ENCODE results near the gene PARP11.
"Not testable (repeated sequence)": the region's sequence is repeated elsewhere in the genome, so short reads cannot be mapped to it uniquely, and the experiment has no call there.

The PARP11 gene

DNA sequence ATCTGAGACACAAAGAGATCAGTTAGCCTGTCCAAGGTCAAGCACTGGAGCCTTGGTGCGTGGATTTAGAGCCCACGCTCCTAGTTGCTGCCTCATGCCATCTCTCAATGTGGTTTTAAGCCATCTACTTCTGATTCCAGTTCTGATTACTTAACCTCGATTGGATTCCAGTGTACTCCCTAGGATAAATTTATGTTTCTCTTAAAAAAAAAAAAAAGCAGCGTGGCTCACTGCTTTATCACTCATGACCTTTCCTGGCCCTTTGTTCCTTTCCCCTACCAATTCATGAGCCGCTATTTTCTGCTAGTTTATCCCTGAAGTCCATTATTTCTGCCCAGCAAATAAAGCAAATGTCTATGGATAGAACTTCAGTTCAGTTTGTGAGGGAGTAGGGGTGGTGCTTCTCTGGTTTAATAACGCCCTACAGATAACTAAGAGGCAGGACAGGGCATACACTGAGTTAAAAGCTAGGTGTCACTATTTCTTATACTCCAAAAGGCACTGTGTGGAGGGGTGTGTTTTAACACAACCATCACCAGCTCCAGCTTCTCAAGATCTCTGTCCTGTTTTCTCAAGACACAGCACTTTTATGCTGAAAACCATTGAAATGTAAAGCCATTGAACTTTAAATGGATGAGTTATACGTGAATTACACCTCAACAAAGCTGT, 9.8 kb upstream of the PARP11 start:
- DNase-seq (ENCODE audit: low read depth) = no peak

DNA sequence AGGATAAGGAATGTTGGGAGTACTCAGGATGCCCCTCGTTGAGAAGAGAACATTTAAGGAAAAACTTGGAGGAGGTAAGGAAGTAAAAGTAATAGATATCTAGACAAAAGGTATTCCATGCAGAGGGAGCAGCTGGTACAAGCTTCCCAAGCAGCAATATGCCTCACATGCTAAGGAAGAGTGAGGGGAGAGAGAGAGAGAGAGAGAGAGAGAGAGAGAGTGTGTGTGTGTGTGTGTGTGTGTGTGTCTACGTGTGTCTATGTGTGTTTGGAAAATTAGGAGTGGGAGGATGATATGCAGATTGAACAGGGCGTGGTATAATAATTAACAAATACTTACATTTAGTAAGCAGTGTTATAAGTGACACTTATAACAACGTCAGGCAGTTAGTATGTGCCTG, 9.2 kb upstream of the PARP11 start:
- no peak for DNase-seq (ENCODE audit: low read depth)

DNA sequence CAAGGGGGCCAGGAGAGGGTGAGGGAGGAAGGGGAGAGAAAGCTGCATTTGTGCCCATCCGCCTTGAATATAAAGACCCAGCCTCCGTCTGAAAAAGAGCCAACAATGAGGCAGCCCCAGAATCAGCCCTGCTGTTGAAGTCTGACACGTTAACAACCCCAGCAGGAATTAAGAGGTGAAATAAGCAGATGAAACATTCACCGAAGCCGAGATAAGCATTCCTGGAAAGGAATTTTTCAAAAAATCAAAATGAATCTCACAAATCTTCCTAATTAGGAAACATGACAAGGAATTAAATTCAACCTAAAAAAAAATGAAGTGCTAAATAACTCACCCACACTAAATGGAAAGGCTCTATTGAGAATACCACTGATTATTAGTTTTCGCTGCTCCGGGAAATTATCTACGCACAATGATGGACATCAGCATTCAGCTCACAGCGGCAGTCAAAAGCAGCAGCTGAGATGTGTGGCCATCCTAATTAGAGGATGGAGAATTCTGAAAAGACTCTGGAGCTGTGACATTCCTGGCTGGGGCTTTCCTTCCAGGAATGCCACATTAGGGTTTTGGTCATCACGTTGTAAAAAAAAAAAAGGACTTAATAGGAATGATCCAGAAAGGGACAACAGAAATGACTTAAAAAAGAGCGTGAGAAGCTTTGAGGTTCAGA, 8.2 kb upstream of the PARP11 start:
- DNase-seq (ENCODE audit: low read depth) = no peak

DNA sequence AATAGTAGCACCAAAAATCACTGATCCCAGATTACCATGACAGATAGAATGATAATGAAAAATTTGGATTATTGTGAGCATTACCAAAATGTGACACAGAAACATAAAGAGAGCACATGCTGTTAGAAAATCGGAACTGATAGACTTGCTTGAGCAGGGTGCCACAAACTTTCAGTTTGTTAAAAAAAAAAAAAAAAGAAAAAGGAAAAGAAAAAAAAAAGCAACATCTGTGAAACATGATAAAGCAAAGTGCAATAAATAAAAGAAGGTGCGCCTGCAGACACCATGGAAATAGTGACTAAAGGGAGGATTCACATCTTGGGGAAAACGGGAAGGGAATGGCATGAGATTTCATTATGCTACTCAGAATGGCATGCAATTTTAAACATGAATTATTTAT, 6.6 kb upstream of the PARP11 start:
- no peak for DNase-seq (ENCODE audit: low read depth)

DNA sequence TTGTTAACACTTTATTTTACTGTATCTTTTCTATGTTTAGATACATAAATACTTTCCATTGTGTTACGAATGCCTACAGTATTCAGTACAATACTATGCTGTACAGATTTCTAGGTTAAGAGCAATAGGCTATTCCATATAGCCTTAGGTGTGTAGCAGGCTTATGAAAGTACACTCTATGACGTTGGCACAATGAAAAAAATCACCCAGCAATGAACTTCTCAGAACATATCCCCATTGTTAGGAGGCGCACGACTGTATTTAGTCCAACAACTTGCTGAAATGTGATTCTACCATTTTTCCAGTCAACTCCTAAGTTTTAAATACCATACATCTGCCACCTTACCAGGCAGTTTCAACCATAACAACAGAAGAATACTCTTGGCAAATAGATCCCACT, 1.8 kb downstream of the PARP11 start:
- DNase-seq (ENCODE audit: low read depth) = no peak

DNA sequence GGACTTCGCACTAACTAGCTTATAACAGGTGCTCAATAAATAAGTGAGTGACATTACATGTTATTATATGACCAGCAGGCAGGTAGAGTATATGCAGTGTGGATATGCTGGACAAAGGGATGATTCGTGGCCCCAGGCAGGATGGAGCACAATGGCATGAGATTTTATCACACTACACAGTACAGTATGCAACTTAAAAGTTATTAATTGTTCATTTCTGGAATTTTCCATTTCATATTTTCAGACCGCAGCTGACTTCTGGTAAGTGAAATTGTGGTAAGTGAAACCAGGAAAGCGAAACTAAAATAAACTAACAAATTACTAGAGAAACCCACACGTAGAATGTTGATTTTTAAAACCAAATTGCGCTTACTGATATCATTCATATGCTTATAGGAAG, 3.3 kb downstream of the PARP11 start:
- no peak for DNase-seq (ENCODE audit: low read depth)

DNA sequence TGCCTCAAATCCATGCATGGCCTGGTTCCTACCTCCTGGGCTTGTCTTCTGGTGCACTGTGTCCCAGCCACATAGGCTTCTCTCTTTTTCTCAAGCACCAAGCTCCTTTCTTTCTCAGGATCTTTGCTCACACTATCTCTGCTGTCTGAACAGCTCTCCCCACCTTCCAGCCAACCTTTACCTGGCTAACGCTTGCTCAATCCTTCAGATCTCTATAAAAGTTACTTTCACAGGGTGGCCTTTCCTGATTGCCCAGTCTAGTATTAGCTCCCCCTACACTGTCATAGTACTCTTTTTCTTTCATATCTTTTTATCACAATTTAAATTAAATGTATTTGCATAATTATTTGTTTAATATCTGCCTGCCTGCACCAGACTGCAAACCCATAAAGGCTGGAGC, 3.8 kb downstream of the PARP11 start:
- no peak for DNase-seq (ENCODE audit: low read depth)

DNA sequence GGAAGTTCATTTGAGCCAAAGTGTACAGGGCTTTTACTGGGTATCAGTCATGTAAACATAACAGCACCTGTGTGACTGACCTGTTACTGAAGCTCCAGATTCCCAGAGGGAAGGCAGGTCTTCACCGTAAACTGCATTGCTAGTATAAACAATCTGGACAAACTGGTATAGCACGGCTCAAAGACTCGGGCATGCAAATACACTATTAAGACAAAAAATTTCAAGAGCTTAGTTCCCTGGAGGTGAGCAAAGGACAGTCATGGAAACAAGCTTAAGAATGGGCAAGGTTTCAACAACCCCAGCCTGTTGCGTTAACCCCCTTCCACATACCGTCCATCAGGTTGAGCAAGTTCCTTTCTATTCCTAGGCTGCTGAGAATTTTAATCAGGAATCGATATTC, 9.4 kb downstream of the PARP11 start:
- no peak for DNase-seq (ENCODE audit: low read depth)

DNA sequence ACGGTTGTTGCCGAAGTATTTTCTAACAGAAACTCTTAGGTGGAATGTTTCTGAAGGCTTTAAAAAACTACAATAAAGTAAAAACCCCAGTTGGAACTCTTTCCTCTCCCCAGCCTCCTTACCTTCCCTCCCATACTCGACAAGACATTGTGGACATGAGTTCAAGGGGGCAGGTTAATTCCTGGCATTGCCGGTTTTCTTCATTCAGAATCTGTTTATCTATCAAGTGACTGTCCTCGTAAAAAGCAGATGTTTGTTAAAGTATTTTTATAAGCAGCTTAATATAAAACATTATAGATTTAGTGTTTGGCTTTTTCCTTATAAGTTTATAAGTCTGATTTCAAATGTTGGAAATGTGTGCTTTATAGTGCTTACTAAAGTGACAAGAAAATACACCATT, 30.7 kb downstream of the PARP11 start:
- DNase-seq (ENCODE audit: low read depth) = no peak

DNA sequence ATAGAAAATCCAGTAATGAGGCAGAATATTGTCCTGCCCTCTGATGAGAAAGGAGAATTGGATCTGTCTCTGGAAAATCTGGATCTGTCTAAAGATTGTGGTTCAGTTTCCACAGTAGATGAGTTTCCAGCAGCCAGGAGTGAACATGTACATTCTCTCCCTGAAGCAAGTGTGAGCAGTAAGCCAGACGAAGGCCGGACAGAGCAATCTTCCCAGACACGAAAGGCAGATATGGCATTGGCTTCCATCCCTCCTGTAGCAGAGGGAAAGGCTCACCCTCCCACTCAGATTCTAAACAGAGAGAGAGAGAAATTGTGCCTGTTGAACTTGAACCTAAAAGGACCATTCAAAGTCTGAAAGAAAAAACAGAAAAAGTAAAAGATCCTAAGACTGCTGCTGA, 31.4 kb downstream of the PARP11 start:
- no peak for DNase-seq (ENCODE audit: low read depth)

DNA sequence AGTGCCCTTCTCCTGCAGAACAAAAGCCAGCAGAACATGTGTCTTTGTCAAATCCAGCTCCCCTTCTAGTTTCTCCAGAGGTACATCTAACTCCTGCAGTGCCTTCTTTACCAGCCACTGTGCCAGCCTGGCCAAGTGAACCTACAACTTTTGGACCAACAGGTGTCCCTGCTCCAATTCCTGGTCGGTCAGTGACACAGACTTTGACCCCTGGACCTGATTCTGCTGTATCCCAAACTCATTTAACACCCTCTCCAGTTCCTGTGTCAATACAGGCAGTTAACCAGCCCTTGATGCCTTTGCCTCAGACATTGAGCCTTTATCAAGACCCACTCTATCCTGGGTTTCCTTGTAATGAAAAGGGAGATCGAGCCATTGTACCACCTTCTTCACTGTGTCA, 32.4 kb downstream of the PARP11 start:
- not testable (repeated sequence) for DNase-seq (ENCODE audit: low read depth)

DNA sequence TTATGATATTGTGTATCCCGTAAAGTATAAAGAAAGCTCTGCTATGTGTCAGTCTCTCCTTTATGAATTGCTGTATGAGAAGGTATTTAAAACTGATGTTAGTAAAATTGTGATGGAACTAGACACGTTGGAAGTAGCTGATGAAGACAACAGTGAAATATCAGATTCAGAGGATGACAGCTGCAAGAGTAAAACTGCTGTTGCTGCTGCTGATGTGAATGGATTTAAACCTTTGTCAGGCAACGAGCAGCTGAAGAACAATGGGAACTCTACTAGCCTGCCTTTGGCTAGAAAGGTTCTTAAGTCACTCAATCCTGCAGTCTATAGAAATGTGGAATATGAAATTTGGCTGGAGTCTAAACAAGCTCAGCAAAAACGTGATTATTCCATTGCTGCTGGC, 33.5 kb downstream of the PARP11 start:
- not testable (repeated sequence) for DNase-seq (ENCODE audit: low read depth)

DNA sequence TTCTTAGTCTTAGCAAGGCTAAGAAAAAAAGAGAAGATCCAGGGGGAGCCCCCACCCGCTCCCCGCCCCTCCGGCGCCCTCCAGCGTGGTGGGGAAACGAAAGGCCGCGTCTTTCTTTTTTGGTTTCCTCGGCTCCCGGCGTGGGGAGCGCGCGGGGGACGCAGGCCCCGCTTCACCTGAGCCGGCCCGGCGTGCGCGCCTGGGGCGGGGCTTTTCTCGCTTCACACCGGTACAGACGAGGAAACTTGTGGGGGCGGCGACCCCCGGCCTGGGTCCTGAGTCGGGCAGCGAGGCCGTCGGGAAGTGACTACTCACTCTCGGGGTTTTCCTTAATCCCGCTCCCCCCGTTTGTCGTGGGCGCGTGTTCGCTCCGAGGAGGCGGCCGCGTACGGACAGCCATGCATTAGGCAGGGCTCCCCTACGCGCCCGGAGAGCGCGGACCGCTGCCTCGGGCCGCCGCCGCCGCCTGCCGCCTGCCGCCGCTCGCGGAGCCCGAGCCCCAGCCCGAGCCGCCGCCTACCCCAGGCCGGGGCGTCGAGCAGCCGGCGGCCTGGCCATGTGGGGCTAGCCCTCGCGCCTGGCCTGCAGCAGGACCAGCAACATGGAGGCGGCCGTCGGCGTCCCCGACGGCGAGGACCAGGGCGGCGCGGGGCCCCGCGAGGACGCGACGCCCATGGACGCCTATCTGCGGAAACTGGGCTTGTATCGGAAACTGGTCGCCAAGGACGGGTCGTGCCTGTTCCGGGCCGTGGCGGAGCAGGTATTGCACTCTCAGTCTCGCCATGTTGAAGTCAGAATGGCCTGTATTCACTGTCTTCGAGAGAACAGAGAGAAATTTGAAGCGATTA, 34.3 kb downstream of the PARP11 start:
- DNase-seq (ENCODE audit: low read depth) = peak; percentile 3

DNA sequence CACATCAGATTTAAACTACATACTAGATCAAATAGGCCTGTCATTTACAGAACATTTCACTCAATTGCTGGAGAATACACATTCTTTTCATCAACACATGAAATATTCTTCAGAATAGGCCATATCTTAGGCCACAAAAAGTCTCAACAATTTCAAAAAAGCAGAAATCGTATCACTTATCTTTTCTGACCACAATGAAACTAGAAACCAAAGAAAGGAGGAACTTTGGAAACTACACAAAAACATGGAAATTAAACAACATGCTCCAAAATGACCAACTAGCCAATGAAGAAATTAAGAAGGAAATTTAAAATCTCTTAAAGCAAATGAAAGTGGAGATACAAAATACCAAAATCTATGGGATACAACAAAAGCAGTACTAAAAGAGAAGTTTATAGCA, 35.1 kb downstream of the PARP11 start:
- DNase-seq (ENCODE audit: low read depth) = no peak

DNA sequence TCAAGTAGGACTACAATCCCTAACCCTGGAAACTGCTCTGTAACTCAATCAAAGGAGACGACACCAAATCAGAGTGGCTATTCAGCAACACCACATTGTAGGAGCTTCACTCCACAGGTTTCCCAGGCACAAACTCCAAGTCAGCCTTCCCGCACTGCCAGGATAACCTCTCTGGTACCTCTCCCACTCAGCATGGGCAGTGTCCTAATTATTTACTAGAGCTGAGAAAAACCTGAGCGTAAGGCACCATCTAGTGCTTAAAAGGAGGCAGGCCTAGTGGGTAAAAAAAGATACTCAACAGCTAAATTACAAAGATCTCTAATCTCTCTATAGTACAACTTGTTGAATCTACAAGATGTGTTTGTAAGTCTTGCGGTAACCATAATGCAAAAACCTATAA, 36.1 kb downstream of the PARP11 start:
- no peak for DNase-seq (ENCODE audit: low read depth)

DNA sequence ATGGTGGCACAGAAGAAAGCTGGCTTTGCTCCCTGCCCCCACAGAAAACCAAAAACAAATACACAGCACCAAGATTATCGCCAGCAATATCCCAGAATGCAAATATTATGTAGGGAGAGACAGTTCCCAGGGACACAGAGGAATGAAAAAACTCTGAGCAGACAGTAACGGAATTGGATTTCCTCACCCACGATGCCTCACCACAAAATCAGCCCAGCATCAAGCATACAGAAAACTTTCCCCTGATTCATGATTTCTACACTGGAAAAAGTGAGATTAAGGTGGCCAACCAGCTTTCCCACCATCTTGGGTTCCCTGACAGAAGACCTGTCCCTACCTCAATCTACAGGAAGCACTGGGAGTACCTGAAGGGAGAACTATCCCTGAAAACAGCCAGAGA, 36.6 kb downstream of the PARP11 start:
- no peak for DNase-seq (ENCODE audit: low read depth)

DNA sequence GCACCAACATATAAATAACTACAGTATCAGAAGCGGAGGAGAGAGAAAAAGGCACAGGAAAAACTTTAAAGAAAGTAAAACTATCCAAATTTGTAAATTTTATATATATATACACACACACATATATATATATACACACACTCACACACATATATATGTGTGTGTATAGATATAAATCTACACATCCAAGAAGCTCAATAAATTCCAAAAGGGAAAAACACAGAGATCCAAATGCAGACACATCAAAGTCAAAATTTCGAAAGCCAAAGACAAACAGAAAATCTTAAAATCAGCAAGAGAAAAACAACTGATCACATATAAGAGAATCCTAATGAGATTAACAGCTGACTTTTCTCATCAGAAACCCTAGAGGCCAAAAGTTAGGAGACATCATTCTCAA, 37.3 kb downstream of the PARP11 start:
- DNase-seq (ENCODE audit: low read depth) = no peak

DNA sequence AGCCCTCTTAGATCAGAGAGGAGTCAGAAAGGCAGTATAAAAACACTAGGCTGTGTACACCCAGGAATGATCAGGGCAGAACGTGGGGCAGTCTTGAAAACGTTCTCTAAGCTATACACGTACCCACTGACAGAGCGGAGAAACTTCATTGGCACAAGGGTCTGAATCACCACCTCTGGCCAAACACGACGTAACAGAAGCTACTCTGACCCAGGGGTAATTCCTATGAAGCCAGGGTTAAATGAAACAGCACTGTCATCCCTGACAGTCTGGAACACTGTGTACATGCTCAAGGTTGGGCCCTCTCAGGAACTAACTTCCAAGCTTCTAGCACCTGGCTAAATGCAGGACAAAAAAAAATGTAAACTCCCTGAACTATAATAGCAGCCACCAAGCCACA, 38.4 kb downstream of the PARP11 start:
- no peak for DNase-seq (ENCODE audit: low read depth)

DNA sequence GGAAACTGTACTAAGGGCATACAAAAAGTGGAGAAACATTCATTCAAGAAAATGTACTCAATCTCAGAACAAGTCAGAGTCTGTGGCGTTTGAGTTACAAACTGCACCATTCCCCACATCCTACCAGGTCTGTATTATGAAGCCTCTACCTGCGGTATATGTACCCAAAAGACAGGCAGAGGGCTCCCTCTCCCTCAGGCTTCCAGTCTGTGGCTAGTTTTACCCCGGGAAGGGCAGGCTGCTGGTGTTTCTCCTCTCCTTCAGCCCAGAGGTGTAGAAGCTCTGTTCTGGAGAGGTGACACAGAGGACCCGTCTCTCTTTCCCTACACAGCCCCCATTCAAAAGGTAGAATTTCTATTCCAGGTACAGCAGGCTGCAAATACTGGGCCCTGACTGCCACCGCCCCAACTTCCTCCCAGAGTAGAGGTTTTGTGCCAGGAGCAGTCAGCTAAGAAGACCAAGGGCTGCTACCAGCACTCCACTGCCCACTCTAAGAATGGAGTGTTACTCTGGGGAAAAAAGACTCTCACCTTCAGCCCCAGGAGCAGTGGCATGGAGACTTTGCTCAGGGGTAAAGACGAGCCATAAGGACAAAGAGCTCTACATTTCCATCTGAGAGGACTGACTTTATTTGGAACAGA, 39.4 kb downstream of the PARP11 start:
- DNase-seq (ENCODE audit: low read depth) = no peak

DNA sequence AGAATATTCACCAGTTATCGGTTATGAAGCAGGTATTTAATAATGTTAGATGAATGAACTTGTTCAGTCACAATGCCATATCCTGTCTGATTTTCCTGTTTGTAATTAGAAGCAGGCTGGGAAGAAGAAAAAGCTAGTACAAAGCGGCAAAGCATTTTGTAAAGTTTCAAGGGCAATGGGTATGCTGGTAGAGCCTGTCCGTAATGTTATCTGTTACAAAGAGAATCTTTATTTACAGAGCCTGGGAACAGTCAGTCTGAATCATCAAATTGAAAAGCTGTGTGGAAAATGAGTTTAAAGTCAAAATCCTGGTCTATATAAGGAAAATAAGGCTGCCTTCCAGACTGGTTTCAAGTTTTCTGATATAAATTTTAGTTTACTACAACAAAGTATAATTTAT, 40.5 kb downstream of the PARP11 start:
- no peak for DNase-seq (ENCODE audit: low read depth)

DNA sequence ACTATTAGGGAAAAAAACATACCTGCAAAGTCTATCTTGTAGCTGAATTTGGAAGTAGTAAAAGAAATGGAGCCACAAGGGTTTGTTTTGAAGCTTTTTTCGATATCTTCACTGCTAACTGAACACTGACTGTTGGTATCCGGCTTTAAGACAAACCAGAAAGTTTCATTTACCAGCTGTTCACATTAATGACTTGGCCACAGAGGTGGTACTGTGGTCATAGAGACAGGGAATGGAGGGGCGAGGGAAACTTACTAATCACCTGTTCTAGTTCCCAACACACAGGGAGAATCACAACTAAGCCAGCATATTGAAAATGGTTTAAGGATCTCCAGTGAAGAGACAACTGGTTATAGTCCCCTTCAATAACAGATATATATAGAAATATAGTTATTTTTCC, 44.3 kb downstream of the PARP11 start:
- DNase-seq (ENCODE audit: low read depth) = no peak

DNA sequence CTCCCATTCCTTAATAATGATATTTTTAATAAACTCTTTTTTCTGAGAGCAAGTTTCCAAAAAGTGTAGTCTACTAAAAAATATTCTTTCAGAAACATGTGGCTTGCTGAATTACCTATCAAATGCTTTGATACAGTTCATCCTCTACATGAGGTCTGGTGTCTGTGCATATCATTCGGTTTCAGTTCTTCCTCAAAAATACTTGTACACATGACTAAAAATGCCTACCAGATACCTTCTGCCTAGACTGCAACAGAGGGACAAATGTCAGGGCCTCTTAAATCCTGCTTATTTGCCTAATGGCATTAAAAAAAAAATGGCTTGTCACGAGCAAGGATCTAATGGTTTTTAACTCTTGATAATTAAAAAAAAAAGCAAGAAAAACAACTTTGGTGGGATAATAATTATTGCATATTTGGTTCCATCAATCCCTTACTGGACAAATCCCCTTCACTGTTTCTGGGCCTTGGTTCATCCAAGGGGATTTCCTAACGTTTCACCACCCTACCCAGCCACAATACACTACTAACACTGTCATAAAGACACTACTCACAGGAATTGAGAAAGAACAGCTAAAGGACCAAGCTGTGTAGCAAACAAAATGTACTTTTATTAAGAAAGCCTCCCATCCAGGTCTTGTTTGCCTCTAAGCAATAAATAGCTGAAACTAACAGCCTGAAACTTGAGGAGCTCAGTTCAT, 45.7 kb downstream of the PARP11 start:
- no peak for DNase-seq (ENCODE audit: low read depth)

Data from activated T-cell treated with anti-CD3 and anti-CD28 coated beads for 1 hour (primary cell).